GM23248 (cell line): Measurements from ENCODE around the gene SHROOM3.

ENCODE experiments used
- EZH2 ChIP-seq: fragments of 200-600 bp; sonication (generic); IDR thresholded peaks from 2 replicates; pipeline ENCODE4 v1.6.1; 2018; ENCODE audit warnings: antibody characterized with exemption, mild to moderate bottlenecking; ENCODE audit not compliant: insufficient read depth, poor library complexity, severe bottlenecking
- EZH2phosphoT487 ChIP-seq: fragments of 200-600 bp; sonication (generic); IDR thresholded peaks from 2 replicates; pipeline ENCODE4 v1.6.1; 2018; ENCODE audit warnings: antibody characterized with exemption, moderate library complexity, mild to moderate bottlenecking, low read depth; ENCODE audit not compliant: insufficient read depth

GRCh38 chr4:76430519-76431388 is 4.3 kb upstream of the SHROOM3 start:
- TF ChIP-seq EZH2 (no peak), EZH2phosphoT487 (no peak)
